ENCODE measurements around the gene GULP1.

GULP1 gene

GRCh38 chr2:188367164-188367563 is 75.5 kb downstream of the GULP1 start:
- DNase-seq (ENCODE audit: low read depth): no peak

DNA sequence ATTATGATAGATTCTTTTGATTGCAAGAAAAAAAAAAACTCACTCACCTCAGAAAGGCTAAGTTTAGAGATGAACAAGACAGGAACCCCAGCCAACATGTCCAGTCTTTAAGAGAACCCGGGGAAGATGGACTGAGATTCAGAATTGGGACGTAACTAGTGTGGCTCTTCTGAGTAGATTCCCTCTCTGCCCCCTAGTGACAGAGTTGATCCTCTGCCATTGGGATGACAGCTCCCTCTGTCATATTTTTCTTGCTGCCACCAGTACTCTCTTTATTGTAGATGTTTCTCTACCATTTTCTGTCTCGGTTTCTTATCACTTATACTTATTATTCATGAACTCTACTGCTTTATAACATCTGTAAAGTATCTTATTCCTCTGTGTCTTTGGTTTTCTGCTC is 77.7 kb downstream of the GULP1 start:
- no peak for DNase-seq (ENCODE audit: low read depth)

DNA sequence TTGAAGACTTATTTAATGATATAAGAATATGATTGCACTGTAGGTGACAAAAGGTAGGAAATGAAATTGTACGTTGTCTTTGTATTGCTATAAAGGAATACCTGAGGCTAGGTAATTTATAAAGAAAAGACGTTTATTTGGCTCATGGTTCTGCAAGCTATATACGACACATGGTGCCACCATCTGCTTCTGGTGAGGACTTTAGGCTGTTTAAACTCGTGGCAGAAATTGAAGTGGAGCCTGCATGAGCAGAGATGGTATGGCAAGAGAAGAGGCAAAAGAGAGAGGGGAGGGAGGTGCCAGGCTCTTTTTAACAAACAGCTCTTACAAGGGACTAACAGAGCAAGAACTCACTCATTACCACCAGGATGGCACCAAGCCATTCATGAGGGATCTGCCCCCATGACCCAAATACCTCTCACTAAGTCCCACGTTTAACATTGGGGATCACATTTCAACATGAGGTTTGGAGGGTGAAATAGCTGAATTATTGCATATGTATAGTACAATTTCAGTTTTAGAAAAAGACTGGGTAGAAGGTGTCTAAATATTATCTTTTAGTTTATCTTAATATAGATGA is 86.8 kb downstream of the GULP1 start:
- DNase-seq (ENCODE audit: low read depth): no peak

DNA sequence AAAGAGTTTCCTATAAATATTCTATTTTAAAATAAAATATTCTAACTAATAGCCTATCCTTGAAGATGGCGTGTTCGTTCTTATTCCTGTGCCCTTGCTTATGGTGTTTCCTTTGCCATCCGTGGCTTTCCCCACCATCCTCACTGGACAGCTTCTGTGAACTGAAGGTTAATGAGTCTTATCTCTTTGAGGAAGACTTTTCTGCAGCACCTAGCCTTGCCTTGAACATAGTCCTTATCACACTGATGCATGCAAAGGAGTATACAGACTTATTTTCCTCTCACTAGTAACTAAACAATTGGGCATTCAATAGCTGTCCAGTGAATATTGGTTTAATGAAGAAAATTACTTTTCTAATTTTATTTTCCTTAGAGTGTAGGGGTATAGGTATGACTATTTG is 88.1 kb downstream of the GULP1 start:
- DNase-seq (ENCODE audit: low read depth): no peak

DNA sequence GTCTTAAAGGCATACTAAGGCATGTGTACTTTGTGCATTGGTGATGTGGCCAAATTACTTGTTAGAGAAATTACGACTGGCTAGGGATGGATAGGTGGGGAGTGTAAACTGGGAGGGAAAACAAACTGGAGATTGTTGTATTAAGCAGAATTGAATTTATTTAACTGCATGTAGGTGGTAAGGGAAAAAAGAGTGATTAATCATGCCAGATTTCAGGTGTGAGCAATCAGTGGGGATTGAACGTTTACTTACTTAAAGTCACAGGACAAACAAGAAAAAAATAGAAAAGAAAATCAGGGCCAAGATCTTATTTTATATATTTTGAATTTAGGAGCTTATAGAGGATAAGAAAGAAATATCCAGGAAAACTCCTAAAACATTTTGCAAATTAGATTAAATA is 88.6 kb downstream of the GULP1 start:
- no peak for DNase-seq (ENCODE audit: low read depth)

- no peak for DNase-seq (ENCODE audit: low read depth)
These were observed 89.9 kb downstream of the GULP1 start for GRCh38 chr2:188381614-188382013.

DNA sequence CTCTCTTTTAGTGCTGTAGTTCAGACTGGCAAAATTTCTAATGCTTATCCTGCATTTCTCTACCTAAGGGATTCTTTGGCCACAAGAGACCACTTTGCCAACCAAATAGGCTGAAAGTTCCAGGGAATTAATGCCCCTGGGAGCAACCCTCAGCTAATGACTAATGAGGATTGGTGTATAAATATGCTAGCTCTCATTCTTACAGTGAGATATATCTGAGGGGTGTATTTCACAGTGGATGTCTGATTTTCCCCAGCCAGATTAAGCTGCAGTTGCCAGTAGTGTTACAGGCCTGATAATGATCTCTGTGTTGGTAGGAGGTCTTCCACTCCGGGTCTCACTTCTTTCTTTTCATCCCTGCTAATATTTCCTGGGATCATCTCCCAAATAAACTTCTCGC is 90.4 kb downstream of the GULP1 start:
- DNase-seq (ENCODE audit: low read depth): no peak

GRCh38 chr2:188383158-188383557 is 91.5 kb downstream of the GULP1 start:
- no peak for DNase-seq (ENCODE audit: low read depth)

DNA sequence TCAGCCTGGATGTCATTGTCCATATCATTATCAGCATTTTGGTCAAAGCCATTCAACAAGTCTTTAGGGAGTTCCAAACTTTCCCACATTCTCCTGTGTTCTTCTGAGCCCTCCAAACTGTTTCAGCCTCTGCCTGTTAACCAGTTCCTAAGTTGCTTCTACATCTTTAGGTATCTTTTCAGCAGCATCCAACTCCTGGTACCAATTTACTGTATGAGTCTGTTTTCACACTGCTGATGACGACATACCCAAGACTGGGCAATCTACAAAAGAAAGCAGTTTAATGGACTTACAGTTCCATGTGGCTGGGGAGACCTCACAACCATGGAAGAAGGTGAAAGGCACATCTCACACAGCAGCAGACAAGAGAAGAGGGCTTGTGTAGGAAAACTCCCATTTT is 94.2 kb downstream of the GULP1 start:
- DNase-seq (ENCODE audit: low read depth): no peak

DNA sequence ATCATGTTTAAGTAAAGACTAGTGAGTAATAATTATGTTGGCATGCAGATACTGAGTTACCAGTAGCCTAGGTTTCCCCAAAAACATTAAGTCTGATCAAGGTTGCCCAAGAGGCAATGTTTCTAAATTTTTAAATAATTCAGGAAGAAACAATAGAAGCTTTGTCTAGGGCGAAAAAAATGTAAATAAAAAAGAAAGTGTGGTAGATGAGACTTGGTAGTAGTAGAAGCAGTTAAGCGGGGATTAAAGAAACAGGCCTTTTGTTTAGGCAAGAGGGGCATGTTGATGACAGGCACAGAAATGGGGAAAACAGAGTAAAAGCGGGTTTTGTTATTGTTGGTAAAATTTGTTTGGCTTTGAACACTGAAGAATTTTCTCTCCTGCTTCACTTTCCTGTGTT is 97.2 kb downstream of the GULP1 start:
- DNase-seq (ENCODE audit: low read depth): no peak

DNA sequence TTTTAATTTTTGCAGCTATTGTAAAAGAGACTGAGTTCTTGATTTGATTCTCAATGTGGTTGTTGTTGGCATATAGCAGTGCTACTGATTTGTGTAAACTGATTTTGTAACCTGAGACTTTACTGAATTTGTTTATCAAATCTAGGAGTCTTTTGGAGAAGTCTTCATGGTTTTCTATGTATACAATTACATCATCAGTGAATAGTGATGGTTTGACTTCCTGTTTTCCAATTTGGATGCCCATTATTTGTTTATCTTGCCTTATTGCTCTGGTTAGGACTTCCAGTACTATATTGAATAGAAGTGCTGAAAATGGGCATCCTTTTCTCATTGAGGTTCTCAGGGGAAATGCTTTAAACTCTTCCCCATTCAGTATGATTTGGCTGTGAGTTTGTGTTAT is 99.7 kb downstream of the GULP1 start:
- no peak for DNase-seq (ENCODE audit: low read depth)

DNA sequence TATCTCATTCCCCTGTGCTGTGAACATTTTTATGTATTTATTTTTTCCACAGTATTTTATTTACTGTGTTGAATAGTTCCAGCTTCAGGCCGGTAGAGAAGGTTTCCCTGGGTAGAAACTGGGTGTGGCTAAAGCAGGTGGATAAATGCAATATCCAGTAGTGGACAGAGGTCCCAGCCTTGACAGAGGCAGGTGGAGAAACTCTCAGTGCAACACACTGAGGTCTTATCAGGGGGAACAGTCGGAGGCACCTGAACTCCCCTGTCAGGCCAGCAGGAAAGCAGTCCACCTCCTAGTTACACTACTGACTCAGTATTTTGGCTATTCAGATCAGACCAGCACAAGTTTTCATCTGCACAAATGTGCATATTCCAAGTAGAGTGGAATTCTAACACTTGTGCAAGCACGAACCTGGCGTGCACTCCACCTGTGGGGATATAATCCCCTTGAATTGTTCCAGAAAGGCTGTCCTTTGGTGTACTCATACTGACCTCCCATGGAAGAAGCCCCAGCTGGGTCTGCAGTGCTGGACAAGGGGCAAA is 103.3 kb downstream of the GULP1 start:
- no peak for DNase-seq (ENCODE audit: low read depth)

- no peak for DNase-seq (ENCODE audit: low read depth)
These were observed 104.4 kb downstream of the GULP1 start for GRCh38 chr2:188395903-188396689.

DNA sequence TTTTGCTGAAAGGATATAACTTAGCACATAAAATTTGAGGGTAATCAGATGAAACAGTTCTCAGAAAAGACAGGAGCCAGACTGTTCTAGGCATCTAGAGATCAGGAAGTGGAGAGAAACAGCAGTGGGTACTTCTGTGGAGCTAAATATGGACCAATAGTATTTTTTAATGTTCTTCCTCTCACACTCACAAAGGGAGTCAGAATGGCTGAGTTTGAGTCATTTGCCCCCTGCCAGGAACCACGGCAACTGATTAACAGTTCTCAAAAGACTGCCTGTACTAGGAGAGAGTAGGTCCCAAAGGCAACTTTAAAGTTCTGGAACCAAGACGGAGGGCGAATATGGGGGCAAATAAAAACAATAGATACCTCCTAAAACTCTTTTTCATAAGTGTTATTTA is 107.5 kb downstream of the GULP1 start:
- no peak for DNase-seq (ENCODE audit: low read depth)

GRCh38 chr2:188403676-188404075 is 112.0 kb downstream of the GULP1 start:
- no peak for DNase-seq (ENCODE audit: low read depth)

DNA sequence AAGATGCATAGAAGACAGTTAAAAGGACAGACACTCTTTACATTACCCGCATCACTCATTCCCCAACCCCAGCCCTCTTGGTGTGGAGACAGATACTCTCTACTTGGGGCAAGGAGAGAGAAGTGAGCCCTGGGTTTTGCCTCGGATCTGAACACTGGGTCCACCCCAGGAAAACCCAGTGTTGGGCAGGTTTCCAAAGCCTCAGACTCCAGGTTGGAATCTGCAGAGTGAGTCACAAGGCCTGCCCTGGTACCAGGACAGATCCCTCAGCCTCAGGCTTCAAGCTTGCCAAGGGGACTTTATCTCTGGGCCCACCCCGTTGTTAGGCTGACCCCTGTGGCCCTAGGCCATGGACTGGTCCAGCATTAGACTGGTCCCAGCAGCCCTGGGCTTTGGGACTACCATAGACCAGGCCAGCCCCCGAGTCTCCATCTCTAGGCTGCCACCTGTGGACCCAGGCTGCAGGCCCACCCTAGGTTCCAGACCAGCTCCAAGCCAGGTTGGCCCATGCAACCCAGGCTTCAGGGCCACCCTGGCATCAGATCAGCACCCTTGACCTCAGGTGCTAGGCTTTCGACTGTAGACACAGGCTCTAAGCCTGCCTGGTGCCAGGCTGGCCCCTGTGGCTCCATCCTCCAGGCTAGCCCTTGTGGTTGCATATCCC is 112.8 kb downstream of the GULP1 start:
- no peak for DNase-seq (ENCODE audit: low read depth)

GRCh38 chr2:188406414-188406813 is 114.7 kb downstream of the GULP1 start:
- DNase-seq (ENCODE audit: low read depth): no peak

GRCh38 chr2:188410504-188411235 is 119.0 kb downstream of the GULP1 start:
- no peak for DNase-seq (ENCODE audit: low read depth)

- no peak for DNase-seq (ENCODE audit: low read depth)
These were observed 120.5 kb downstream of the GULP1 start for GRCh38 chr2:188412190-188412589.

- DNase-seq (ENCODE audit: low read depth): no peak
These were observed 122.7 kb downstream of the GULP1 start for GRCh38 chr2:188414411-188414810.

GRCh38 chr2:188414869-188415753 is 123.4 kb downstream of the GULP1 start:
- DNase-seq (ENCODE audit: low read depth): no peak

DNA sequence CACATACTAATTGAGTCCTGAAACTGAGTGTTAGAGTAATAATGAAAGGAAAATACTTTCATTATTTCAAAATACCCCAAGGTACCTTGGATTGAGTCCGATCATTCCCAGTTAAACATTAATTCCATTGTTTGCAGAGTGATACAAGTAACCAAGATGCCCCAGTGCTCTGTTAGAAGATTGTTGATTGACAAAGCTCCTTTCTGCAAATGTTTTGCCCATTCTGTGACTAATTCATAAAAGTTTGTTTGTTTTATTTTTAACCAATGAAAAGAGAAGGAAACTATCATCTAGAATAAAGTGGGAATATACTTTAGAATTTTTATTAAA is 124.0 kb downstream of the GULP1 start:
- no peak for DNase-seq (ENCODE audit: low read depth)
